GM18951 (cell line): Measurements from ENCODE around the gene HMCN2.

Experiments
- POLR2A ChIP-seq: IDR thresholded peaks from 4 replicates; pipeline ENCODE4 v1.6.1; 2011; ENCODE audit warnings: mild to moderate bottlenecking; ENCODE audit not compliant: insufficient read length, insufficient read depth; ENCODE audit errors: extremely low read depth
- in situ Hi-C: fragments of 300-500 bp; cut with MboI; formaldehyde crosslinking; loops from one replicate; pipeline ENCODE4 v1.12.0; 2022; ENCODE audit warnings: low sequenced_read_pairs, mixed read lengths, inconsistent platforms; ENCODE audit not compliant: unreplicated experiment

The HMCN2 gene

DNA sequence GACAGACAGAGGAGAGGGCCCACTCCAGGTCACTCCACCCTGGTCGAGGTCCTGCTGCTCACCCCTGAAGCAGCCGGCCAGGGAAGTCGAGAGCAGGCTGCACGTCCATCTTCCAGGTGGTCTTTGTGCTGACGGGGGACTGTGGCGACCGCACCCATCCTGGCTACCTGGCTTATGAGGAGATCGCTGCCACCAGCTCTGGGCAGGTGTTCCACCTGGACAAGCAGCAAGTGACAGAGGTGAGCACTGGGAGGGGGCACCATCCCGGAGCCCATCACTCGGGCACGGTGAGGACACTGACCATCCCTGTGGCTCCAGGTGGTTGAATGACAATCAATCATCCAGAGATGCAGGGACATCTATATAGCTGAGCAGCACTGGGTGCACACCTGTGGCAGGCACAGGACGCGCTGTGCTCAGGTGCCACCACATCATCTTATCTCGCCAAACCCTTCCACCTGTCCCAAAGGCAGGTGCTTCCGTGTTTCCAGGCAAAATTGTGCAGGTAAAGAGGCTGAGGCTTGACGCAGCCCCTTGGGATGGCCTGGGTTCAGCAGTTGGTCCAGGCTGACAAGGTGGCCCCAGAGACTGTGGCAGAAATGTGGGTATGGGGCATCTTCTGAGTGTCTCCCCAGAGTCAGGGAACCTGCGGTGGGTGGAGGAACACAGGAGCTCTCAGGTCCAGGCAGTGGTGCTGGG, 20.7 kb downstream of the HMCN2 start:
- TF ChIP-seq POLR2A: no peak
- in situ Hi-C loops: no loop called here

DNA sequence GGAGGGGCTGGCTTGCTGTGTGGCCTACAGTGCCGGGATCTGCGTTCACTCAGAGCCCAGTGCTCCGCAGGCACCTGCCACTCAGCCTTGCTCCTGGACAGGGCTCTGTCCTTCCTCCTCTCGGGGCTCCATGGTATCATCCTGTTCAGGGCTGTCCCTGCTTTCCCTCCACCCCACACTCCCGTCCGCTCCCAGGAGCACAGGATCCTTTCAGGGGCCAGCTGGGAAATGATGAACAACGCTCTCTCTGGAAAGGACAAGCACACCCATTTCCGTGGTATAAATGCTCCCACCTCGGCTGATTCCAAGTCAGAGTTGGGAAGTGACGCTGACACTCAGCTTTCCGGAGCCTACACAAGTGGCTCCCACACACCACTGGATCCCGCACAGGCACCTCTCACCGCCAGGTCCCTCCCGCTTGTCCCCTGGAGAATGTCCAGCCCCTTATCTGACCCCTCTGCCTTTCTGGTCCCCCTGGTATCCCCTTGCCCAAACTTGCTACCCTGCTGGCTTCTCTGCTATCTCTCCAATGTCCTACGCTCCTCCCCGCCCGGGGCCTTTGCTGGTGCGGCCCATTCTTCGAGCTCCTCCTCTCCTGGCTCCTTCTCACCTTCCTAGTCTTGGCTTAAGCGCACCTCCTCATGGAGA, 21.3 kb downstream of the HMCN2 start:
- in situ Hi-C loops: no loop called here
- TF ChIP-seq POLR2A: no peak

DNA sequence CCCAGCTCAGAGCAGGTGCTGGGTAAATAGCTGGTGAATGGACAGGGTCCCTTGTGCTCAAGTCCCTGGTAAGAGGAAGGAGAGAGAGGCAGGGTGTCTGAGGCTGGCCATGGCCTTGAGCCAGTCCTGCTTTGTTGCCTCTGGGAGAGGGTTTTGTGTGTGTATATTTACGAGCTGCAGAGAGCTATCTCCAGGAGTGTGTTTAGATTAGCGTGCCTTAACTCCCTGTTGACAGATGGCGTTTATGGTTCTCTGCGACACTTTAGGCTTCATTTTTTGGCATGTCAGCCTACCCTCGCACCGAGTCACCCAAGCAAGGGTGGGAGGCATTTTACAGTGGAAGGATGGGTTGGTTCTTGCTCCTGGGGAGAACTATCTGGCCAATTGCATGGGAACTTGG, 22.2 kb downstream of the HMCN2 start:
- TF ChIP-seq POLR2A: no peak
- in situ Hi-C loops: no loop called here

DNA sequence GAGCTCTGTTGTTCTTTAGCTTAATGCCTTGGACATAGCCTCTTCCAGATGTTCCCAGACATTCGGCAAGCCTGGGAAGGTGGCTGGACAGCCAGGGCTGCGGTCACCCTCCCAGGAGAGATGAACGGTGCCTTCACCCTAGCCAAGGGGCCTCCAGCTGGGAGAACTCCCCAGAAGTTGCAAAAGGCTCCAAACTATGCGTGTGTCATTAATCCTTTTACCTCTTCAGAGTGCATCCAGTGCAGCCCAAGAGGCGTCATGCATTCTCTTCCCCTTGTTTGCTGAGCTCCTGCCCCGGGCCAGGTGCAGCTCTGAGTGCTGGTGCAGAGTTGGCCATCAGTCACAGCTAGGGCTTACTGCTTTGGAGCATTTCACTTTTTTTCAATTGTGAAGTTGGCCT, 22.8 kb downstream of the HMCN2 start:
- in situ Hi-C loops: no loop called here
- no peak for TF ChIP-seq POLR2A

DNA sequence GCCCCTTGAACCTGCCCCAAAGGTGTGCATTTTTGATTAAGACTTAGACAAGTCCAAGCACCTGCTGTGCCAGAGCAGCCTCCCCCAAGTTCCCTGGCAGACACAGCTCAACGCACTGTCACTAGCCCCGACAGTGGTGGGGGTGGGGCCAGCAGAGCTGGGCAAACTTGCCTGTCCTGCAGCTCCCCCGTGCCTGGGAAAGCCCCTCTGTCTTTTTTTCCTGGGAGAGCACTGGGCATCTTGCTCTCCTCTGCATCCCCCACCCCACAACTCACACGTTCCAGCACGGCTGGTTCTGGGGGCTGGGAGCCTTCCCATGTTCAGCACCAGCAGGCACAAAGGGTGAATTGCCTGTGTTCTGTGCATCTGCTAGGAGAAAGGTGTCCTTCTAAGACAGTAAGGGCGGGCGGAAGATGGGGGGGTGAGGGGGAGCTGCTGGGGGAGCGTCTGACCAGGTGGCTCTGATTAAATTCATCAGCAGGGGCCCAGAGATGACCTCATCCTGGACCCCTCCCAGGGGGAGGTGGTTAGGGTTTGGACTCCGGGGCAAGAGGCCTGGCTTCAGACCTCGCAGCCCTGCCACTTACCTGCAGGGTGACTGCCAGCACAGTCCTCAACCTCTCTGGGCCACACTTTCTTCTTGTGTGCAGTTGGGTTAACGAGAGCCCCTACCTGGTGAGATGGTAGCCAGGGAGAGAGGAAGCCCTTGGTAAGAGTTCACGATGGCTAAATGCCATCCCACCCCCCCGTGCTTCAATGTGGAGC, 23.5 kb downstream of the HMCN2 start:
- TF ChIP-seq POLR2A: no peak
- in situ Hi-C loops: no loop called here

DNA sequence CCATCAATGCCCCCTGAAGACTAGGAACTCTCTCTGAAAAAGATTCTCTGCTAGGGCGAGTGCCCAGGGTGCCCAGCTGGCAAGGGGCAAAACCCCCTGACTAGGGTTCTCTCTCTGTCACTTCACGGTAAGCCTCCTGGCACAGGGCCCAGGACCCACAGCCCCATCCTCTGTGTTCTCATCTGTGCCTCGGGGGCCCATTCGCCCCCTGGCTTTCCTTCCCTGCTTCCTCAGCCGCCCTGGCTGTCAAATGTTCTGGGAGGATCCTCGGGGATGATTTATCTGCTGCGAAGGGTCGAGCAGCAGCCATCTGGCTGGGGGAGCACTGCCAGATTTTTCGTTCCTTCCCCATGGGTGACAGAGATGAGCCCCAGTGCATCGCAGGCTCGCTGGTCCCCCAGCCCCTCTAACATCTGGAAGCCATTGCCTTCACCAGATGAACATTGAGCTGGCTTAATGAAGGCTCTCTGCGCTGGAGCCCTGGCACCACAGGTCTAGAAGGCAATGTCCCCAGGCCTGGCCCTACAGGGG, 24.2 kb downstream of the HMCN2 start:
- TF ChIP-seq POLR2A: no peak
- in situ Hi-C loops: no loop called here

DNA sequence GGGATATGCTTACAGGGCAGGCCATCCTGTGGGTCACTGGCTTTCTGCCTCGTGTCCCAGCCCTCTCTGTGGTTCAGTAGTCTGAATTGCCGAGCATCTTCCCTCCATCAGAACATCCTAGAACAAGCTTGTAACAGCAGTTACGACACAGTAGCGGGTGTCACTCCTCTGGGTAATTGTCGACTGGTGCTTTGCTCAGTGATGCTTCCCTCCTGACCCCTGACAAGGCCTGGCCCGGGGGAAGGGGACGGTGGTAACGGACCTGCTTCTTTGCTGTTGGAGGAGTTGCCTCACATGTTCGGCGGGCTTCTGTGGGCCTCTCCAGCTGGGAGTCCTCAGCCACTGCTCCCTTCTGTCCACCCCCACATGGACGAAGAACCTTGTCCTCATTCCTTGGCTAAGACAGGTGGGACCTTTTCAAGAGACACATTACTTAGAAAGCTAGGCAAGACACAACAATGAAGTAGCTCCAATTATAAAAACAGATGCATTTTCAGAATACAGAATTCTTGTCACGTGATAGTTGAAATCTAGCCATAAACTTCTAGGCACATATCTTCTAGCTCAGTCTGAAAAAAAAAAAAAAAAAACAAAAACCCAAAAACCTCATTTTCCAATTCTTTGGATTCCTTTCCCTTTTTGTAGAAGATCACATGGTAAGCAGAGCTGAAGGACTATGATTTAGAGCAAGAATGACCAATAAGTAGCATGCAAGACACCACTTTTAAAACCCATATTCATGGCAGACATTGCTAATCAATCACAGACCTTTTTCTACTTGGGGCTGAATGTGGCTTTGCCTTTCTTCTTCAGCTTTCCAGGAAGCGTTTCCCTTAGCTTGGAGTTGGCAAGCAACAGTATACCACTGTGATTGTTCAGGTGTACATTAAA, 25.0 kb downstream of the HMCN2 start:
- in situ Hi-C loops: no loop called here
- no peak for TF ChIP-seq POLR2A

DNA sequence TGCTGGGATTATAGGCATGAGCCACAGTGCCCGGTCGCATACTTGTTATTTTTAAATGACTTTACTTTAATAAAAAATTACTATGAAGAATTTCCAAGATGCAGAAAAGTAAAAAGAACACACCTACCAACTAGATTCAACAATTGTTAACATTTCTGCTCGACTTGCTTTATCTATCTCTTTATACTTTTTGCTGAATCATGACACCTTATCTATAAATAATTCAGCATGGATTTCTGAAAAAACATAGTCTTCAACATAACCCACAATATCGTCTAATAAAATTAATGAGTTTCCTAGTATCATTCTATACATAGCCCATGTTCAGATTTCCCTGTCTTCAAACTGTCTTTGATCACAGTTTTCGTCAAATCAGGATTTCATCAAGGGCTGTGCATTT, 25.9 kb downstream of the HMCN2 start:
- in situ Hi-C loops: no loop called here
- no peak for TF ChIP-seq POLR2A

DNA sequence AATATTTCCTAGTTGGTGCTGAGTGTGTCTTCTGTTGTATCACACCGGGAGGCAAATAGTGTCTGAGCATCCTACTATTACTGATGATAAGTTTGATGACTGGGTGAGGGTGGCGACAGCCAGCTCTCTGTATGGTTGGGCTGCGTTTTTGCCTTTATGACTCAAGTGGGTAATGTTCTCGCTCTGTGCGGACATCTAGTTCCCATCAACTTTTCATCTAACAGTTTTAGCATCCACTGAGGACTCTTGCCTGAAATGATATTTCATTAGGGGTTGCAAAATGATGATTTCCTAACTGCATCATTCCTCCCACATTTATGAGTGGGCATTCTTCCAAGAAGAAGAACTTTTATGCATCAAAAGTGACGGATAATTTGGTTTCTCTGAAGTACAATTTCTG, 26.5 kb downstream of the HMCN2 start:
- TF ChIP-seq POLR2A: no peak
- in situ Hi-C loops: no loop called here

DNA sequence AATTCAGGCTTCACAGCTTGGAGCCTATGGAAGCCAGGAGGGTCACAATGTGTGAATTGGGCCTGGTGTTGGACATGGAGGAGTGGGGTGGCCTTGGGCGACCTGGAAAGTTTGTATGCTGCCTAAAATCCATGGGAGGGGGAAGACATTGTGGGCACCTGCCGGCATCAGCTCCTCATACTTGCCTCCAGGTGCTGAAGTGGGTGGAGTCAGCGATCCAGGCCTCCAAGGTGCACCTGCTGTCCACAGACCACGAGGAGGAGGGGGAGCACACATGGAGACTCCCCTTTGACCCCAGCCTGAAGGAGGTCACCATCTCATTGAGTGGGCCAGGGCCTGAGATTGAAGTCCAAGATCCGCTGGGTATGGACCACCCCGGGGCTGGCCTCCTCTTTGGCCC, 29.1 kb downstream of the HMCN2 start:
- no peak for TF ChIP-seq POLR2A
- in situ Hi-C loops: no loop called here

DNA sequence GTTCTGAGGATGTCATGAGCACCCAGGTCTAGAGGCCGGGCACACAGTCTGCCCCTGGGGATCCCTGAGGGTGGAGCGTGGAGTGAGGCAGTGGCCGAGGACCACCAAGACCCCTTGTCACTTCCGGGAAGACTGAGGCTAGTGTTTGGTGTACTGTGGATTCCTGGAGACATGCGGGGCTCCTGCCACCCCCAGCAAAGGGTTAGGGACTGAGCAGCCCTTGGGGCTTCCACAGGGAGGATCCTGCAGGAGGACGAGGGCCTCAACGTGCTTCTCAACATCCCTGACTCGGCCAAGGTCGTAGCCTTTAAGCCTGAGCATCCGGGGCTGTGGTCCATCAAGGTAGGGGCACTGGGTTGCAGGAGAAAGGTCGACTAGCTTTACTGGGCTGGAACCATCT, 29.9 kb downstream of the HMCN2 start:
- no peak for TF ChIP-seq POLR2A
- in situ Hi-C loops: no loop called here

DNA sequence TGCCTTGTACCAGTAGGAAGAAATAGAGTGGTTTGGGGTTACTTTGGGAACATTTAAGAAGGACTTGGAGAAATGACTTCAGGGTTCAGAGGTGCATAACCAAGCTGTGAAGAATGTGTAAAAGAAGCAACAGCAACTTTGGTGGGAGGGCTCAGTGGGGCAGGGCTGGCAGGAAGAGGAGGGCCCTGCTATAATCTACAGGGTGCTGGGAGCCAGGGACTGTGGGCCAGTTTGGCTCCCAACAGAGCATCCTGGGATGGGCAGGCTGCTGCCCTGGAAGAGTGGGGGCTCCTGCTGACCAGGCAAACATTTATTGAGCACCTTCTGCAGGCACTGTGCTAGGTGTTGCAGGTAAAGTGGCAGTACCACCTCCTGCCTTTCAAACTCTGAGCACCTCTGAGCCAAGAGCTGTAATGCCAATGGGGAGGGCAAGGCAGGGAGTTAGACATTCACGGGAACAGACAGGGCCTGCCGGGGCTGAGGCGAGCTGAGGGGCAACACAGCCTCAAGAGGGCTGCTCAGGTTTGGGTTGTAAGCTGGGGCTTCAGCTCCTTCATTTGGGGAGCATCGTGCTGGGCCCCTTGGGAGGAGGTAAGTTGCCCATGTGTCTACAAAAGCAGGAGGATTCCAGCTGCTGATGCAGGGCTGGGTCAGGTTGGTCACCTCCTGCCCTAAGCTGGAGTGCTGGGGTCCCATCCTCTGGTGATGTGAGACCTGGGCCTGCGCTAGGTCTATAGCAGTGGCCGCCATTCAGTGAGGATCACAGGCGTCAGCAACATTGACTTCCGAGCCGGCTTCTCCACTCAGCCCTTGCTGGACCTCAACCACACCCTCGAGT, 30.6 kb downstream of the HMCN2 start:
- in situ Hi-C loops: no loop called here
- TF ChIP-seq POLR2A: no peak

DNA sequence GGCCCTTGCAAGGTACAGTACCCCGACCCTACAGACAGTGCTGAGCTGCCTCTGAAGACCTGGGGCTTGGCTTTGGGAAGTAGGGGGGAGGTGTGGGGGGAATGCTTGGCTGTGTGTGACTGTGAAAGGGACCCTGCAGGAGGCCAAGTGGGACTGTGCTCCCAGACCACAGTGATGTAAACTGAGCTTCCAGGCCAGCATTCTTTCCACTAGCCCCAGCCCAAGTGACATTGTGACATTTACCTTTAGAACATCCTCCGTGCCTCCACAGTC, 31.2 kb downstream of the HMCN2 start:
- in situ Hi-C loops: no loop called here
- TF ChIP-seq POLR2A: no peak

DNA sequence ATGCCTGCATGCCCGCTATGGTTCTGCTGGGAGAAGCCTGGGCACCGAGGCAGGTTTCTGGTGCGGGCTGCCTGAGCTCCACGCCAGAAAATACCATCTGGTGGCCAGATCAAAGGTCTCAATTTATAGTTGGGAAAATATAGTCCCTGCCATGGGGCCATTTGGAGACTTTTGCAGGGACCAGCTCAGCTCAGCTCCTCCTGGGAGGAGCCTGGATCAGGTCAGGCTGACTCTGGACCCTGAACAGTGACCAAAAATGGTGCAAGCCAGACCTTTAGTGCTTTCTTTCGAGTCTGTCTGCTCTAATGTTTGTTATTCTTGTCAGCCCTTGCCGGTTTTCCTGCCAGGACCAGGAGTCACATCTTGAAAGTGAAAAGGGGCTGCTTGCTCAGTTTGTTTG, 31.8 kb downstream of the HMCN2 start:
- TF ChIP-seq POLR2A: no peak
- in situ Hi-C loops: no loop called here
